Adipose tissue (tissue), 3 donors: ENCODE measurements around the gene CA7. TPM values are rescaled to one million over a fixed set of nuclear protein-coding genes. Genes with fewer than 3 reads are reported as not detected.

Experiments used
- H3K27ac ChIP-seq: one replicate; pipeline ENCODE4 v1.5.1; 2013; ENCODE audit warnings: low read depth, low read length
- WGBS, 3 donors: extraction: QIAGEN DNeasy Blood & Tissue Kit; methylation state at CpG; one replicate each; pipeline ENCODE4 v1.1.7; 2013; 5-methylcytosine and 5-hydroxymethylcytosine counted together
- polyA plus RNA-seq, 3 donors: library from polyadenylated mRNA; stranded (reverse); fragments of 200-250 nt; gene quantifications; one replicate each; pipeline ENCODE4 v1.2.3, GENCODE V29; 2013
- donor health status: healthy with polysubstance abuse.
- donor health status: Bipolar disorder and iron deficiency.
- donor health status: healthy.

The CA7 gene
- polyA plus RNA-seq, 3 donors = 0.05 to 0.13 TPM; not detected in 1

DNA sequence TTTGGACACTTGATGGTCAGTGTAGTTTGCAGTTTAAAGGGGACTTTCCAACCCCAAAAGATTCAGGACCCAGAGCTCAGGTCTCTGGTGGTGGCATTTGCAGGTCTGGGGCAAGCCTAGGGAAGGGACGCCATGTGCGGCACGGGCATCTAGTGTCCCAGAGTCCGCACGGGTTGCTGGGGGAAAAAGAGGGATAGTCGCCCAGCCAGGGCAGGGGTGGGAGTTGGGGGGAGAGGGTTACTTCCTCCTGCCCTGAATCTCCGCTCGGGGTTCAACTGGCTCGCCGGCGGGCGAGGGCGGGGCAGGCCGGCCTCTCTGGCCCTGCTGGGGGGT lies 239 bp upstream of the CA7 start:
- WGBS, 3 donors = 17 to 21% (median 19%) methylated on average over 11 to 14 of the region's 14 CpGs
- H3K27ac ChIP-seq = no peak overlapping the region

DNA sequence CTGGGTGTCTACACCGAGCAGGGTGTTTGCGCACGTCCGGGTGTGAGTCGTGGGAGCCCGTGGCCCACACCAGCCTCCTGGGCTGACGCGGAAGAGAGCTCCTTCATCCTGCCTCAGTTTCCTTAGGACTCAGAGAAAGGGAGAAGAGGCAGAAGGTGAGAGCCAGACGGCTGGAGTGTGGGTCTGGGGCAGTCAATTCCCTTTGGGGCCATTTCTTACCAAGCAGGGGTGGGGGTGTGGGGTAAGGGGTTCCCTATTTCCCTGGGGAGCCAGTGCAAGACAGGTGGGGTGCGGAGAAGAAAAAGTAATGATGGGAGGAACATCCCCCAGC lies 831 bp downstream of the CA7 start:
- H3K27ac ChIP-seq = no peak overlapping the region
- 13 to 17% (median 13%) methylated on average over 10 of the region's 10 CpGs for WGBS, 3 donors

DNA sequence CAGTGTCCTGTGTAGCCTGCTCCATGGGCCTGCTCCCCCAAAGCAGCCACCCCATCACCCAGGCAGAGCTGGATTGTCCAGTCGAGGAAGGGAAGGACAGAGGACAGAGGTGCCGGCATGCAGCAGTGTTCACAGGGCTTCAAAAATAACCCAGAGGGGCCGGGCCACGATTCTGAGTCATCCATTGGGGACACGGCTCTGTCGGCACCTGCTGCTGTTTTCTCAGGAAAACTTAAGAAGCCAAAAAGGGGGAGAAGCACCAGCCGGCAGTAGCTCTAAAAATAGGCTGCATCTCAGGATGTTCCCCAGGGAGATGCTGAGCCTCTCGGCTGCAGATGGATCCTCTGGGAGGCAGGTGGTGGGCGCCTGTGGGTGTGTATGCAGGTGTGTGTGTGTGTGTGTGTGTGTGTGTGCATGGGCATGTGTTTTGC lies 1.6 kb downstream of the CA7 start:
- WGBS, 3 donors = 52 to 59% (median 58%) methylated on average over 9 of the region's 9 CpGs

DNA sequence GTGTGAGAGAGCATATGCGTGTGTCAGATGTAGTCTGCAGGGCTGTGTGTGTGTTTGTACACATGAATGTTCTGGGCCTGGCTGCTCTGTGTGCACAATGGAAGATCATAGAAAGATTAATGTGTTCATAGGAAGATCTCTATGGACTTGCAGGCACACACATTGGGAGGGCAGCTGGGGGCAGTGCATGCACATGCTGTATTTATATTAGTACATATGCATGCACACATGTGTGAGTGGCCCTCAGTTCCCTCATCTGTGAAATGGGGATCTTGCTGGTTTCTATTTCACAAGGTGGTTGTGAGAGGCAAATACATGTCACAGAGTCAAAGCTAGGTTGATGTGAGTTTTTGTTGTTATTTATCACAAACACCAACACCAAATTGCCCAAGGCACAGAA lies 2.1 kb downstream of the CA7 start:
- 89 to 96% (median 90%) methylated on average over 1 of the region's 1 CpG for WGBS, 3 donors
- no peak overlapping the region for H3K27ac ChIP-seq

More for the DNA sequence above, 1.6 kb downstream of the CA7 start:
- no peak overlapping the region for H3K27ac ChIP-seq

DNA sequence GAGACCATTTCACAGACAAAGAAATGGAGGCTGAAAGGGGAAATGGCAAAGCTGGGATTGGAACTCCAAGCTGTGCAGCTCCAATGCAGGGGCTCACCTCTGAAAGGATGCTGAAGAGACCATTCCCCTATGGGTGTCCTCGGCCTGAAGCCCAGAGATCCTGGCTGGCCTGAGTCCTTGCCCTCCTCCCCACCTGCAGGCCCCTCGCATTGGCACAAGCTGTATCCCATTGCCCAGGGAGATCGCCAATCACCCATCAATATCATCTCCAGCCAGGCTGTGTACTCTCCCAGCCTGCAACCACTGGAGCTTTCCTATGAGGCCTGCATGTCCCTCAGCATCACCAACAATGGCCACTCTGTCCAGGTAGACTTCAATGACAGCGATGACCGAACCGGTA lies 2.6 kb downstream of the CA7 start:
- no peak overlapping the region for H3K27ac ChIP-seq
- WGBS, 3 donors = 93 to 94% (median 94%) methylated on average over 6 of the region's 6 CpGs

DNA sequence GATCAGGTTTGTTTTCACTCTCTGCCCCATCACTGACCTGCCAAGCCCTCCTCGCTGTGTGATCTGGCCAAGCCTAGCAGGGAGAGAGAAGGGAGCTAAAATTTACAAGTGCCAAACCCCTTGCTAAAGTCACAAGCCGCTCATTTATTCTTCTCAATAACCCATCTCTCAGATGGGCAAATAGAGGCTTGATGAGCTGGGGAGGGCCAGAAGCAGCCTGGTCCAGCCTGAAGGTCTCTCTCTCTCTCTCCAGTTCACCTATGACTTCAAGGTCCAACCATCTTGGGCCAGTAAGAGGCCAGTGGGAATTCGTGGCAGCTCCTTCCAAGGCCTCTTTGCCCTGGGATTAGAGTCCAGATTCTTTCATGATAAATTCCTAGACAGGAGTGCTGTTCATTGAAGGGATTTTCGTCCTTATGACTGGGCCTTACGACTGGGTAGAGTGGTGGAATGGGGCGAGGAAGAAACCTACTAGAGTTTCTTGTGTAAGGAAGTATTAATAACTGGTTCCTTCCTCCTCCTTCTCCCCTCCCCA lies 3.4 kb downstream of the CA7 start:
- H3K27ac ChIP-seq = no peak overlapping the region
- WGBS, 3 donors = 73 to 78% (median 77%) methylated on average over 6 of the region's 6 CpGs

DNA sequence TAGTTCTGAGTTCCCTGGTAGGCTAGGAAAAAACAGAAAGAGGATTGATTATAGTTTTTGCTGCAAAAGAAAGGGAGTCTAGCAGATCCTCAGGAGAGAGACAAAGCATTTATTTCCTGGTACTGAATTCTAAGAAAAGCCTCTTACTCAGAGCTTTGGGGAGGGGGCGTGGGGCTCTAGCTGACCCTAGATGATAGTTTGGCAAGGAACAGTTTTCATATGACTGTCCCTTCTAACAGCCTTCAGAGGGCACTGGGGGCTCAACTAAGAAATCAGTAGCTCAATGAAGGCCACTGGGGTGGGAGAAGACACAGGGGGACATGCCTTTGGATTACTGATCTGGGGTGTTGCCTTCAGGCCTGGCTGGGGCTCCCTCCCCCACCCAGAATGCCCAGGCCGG lies 4.0 kb downstream of the CA7 start:
- 75 to 81% (median 76%) methylated on average over 2 of the region's 2 CpGs for WGBS, 3 donors
- no peak overlapping the region for H3K27ac ChIP-seq

DNA sequence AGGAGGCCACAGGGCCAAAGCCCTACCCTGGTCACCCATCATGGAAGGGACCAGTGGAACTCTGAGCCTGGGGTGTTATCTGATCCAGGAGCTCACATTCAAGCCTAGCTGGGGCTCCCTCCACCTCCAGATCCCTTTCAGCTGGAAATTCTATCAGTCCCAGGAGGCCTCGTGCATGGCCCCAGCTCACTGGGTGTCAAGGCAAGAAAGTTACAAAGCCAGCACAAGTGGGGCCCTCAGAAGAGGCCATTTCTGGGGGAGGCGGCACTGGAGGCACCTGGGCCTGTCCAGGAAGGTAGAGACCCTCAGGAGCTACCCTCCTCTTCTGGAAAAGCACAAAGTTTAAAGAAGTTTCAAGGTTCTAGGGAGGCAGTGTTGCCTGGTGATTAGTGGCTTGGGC lies 4.8 kb downstream of the CA7 start:
- 86 to 92% (median 91%) methylated on average over 2 of the region's 2 CpGs for WGBS, 3 donors
- no peak overlapping the region for H3K27ac ChIP-seq

DNA sequence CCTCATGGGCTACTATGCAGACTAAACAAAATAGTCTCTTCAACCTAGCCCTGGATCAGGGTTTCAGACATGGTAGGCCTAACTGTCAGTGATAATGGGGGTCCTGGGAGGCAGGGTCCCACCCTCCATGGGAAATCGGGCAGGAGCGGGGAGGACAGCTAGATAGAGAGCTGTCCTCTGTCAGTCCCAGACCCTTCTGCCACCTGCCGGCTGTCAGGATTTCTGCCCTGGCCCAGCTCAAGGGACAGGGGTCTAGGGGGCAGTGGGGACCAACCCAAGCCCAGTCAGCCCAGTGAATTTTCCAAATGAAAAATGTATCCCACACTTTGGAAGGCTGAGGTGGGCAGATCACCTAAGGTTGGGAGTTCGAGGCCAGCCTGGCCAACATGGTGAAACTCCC lies 5.3 kb downstream of the CA7 start:
- H3K27ac ChIP-seq = no peak overlapping the region
- WGBS, 3 donors = 82 to 92% (median 89%) methylated on average over 4 of the region's 4 CpGs

DNA sequence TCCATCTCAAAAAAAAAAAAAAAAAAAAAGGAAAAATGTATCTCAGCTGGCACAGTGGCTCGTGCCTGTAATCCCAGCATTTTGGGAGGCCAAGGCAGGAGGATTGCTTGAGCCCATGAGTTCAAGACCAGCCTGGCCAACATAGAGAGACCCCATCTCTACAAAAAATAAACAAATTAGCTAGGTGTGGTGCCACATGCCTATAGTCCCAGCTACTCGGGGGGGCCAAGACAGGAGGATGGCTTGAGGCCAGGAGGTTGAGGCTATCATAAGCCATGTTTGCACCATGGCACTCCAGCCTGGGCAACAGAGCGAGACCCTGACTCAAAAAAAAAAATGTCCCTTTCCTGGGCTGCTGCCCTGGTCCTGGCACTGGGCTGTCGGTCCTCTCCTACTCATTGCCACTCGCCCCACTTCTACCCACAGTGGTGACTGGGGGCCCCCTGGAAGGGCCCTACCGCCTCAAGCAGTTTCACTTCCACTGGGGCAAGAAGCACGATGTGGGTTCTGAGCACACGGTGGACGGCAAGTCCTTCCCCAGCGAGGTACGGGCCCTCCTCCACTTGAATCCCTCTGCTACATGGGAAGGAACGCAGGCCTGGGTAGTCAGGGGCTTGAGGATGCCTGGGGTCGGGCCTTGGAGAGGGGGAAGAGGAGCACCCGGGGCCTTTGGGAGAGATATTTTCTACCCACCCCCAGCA lies 6.1 kb downstream of the CA7 start:
- no peak overlapping the region for H3K27ac ChIP-seq
- 87 to 92% (median 89%) methylated on average over 14 of the region's 14 CpGs for WGBS, 3 donors

DNA sequence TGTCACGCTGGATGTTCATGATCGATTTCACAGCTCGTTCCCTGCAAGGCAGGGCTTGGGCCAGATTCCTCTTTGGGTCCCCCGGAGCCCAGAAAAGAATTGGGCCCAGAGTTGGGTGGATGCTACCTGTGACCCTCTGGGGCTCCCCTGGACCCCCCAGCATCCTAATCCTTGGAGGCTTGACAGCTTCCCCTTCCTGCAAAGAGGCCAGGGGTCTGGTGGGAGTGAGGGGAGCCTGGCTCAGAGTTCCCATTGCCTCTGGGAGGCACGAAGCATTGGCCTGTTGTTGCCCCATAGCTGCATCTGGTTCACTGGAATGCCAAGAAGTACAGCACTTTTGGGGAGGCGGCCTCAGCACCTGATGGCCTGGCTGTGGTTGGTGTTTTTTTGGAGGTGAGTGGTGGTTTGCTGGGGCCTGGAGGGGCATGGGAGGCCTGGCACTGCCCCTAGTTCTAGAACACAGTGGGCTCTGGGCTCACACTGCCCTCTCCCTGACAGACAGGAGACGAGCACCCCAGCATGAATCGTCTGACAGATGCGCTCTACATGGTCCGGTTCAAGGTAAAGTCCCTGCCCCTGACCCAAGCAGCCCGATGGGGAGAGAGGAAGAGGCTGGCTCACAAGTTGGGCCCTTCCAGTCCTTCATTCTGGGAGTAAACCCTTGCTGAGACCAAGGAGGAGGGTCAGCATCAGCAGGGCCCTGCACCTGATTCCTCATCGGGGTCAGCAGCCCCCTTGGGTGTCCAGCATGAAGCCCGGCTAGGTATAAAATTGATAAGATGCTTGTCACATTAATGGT lies 7.2 kb downstream of the CA7 start:
- WGBS, 3 donors = 86 to 91% (median 87%) methylated on average over 13 of the region's 13 CpGs
- H3K27ac ChIP-seq = no peak overlapping the region

DNA sequence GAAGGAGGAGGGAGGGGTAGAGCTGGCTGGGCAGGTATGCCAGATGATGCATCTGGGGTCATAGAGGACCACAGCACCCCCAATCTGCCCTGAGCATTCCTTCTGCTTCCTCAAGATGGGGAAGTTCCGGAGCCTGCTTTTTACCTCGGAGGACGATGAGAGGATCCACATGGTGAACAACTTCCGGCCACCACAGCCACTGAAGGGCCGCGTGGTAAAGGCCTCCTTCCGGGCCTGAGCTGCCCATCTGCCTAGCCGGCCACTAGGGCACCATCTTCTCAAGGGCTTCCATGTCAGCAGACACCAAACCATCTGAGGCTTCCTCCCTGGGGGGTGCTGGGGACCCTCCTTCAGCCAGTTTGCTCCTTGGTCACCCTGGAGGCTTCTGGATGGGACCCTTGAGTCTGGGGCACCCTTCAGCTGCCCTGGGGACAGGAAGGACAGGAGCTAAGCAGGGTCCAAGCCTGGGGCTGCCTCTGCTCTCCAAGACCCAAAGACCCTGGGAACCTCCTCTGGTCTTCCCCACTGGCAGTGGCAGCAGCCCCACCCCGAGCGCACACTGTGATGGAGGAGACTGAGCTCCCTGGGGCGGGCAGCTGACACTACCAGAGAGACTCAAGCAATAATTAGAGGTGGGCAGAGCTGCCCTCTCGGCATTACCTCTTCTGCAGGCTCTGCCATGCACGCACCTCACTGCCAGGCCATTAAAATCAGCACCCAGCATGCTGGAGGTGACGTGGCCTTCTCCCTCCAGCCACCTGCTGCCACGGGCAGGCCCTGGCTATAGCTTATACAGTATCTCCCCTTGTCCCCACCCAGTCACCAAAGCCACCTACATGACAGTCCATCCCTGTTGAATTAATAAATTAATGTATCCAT lies 9.3 kb downstream of the CA7 start:
- WGBS, 3 donors = 57 to 83% (median 77%) methylated on average over 15 of the region's 15 CpGs
- no peak overlapping the region for H3K27ac ChIP-seq

DNA sequence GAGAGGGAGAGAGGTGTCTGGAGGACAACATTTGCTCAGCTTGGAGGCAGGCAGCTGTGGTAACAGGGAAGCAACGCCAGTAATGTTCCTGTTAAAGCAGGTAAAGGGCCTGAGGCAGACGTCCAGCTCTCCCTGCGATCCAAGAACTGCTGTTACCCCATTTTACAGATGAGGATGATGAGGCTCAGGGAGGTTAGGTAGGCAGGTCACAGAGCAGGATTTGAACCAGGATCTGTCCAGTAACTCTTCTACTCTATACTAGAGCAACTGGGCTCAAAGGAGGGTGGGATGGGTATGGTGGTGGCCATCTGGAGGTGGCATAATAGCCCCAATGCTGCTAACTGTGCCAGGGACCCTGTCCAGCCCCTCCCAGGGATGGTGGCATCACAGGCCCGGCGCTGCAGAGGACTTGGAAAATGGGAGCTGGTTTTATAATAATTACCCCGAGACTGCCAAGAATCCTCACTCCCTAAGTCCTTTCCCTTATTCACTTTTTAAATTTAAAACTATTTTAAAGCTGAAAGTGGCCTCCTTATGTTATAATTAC lies 12.0 kb downstream of the CA7 start:
- H3K27ac ChIP-seq = no peak overlapping the region
- WGBS, 3 donors = 89 to 92% (median 92%) methylated on average over 6 of the region's 6 CpGs

DNA sequence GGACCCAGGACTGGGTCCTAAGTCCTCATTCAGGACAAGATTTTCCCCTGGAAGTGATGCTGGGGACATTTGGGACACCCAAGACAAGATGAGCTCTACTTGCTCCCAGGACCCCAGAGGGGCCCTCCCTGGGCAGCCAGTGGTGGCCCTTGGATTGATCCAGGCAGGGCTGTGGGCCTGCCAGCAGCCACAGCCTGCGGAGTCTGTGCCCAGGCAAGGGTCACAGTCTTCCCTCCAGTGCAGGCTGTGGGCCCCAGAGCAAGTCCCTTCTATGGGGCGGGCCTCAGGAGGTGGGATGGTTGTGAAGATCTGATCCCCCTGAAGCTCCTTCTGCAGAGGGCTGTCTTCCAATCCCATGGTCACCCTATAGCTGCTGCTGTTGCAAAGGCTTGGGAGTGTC lies 12.6 kb downstream of the CA7 start:
- WGBS, 3 donors = 95 to 100% (median 100%) methylated on average over 2 of the region's 2 CpGs
- no peak overlapping the region for H3K27ac ChIP-seq

DNA sequence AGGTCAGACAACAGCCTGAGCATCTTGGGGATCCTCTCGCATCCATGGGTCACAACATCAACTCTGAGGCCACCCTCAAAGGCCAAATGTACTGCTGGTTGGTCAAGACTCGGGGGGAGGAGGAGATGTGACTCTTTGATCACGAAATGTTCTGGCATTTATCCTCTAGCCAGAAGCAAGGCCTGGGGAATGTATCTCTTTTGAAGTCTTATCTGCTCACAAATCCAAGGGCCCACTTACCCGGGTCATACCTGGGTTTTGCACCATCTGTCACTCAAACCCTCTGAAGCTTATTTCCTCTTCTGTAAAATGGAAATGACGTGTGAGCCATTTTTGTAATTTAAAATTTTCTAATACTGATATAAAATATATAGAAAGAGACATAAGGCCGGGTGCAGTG lies 13.2 kb downstream of the CA7 start:
- WGBS, 3 donors = 85 to 88% (median 85%) methylated on average over 6 of the region's 6 CpGs

DNA sequence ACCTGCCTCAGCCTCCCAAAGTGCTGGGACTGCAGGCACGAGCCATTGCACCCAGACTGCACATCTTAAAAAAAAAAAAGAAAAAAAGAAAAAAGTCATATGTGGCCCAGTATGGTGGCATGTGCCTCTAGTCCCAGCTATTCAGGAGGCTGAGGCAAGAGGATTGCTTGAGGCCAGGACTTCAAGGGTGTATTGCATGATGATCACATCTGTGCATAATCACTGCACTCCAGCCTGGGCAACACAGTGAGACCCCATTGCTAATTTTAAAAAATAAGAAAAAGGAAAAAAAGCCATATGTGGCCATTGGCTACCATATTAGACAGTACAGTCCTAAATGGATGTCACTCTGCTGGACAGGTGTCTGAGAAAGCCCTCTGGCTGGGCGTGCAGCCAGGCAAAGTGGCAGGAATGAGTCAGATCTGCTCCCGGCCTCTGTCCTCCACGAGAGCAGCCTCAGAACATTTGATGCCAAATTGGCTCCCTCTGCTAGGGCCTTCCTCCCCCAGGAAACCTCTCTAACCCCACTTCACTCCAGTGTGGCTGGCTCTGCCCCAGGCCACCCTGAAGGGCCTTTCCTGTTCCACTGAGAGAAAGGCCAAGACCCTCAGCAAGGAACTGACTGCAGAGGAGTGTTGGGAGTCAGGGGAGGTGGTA lies 14.7 kb downstream of the CA7 start:
- 48 to 63% (median 60%) methylated on average over 4 of the region's 4 CpGs for WGBS, 3 donors
- no peak overlapping the region for H3K27ac ChIP-seq

More for the DNA sequence above, 13.2 kb downstream of the CA7 start:
- no peak overlapping the region for H3K27ac ChIP-seq

DNA sequence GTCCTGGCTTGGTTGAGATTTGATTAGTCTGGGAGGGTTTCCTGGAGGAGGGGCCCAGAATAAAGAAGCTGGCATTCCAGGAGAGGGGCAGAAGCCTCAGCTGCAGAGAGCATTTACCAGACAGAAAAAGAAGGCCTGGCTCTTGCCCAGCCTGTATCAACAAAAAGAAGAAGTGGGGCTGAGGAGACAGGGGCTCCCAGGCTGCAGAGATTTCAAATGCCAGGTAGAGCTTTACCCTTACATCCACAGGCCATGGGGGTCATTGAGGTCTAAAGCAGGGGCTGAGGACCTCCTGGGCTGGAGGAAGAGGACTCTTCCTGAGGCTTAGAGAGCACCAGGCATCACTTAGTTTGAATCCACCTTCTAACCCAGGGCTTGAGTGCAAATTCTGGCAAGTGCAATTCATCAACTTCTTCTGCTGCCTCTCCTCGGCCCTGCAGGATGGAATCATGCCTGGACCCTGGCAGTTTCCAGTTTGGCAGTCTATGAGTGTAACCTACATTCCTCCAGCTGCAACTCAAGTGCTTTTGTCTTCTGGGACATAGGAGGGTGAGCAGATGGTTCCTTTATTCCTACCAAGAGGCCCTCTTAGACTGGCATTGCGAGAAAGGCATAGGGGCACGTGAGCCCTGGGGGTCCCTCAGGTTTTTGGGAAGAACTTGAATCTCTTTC lies 15.3 kb downstream of the CA7 start:
- 86 to 90% (median 89%) methylated on average over 3 of the region's 3 CpGs for WGBS, 3 donors
- H3K27ac ChIP-seq = no peak overlapping the region
